H1 (cell line): ENCODE results near the gene CDK13. TPM values are rescaled to one million over a fixed set of nuclear protein-coding genes. Genes with fewer than 3 reads are reported as not detected.

Experiments
- CTCF ChIA-PET: fragments of 300-600 bp; sonication (Branson Sonifier 250); formaldehyde crosslinking; loops from one replicate; lab custom pipeline; 2021; ENCODE audit not compliant: partially characterized antibody; lab: Charles Lee
- POLR2A ChIA-PET: fragments of 300-600 bp; sonication (Branson Sonifier 250); formaldehyde crosslinking; loops from one replicate; lab custom pipeline; 2021; ENCODE audit warnings: inconsistent platforms; ENCODE audit not compliant: partially characterized antibody; lab: Charles Lee
- DNase-seq, 2 experiments: peaks; one replicate each; pipeline versions ENCODE4 v3.0.0 to v3.0.0-alpha.2; 2010 to 2022; ENCODE audit warnings: low spot score in 2 of 2, low read depth in 1 of 2, mixed read lengths in 1 of 2
- FAIRE-seq: peaks from 2 replicates; lab custom pipeline; 2011; peaks lifted over from hg19 to GRCh38; lab: Jason Lieb, UNC
- H2AFZ ChIP-seq: 2 replicates; pipeline ENCODE4 v1.8.1; 2012; ENCODE audit warnings: low read length, inconsistent platforms
- H2AK5ac ChIP-seq: 2 replicates; pipeline ENCODE4 v1.6.1; 2013; ENCODE audit warnings: low read depth, low read length
- H2BK120ac ChIP-seq: replicated peaks from 2 replicates; pipeline ENCODE3; 2013; ENCODE audit warnings: low read depth, low read length, inconsistent platforms
- H2BK12ac ChIP-seq: 2 replicates; pipeline ENCODE4 v1.6.1; 2013; ENCODE audit warnings: low read depth, low read length
- H2BK15ac ChIP-seq: 2 replicates; pipeline ENCODE4 v1.6.1; 2013; ENCODE audit warnings: low read length
- H2BK20ac ChIP-seq: 2 replicates; pipeline ENCODE4 v1.6.1; 2013; ENCODE audit warnings: low read length
- H2BK5ac ChIP-seq: 2 replicates; pipeline ENCODE4 v1.6.1; 2013; ENCODE audit warnings: low read depth, low read length
- H3K14ac ChIP-seq: 2 replicates; pipeline ENCODE4 v1.6.1; 2013; ENCODE audit warnings: inconsistent platforms; ENCODE audit not compliant: insufficient read length
- H3K18ac ChIP-seq: 2 replicates; pipeline ENCODE4 v1.6.1; 2013; ENCODE audit warnings: low read length; ENCODE audit errors: extremely low read depth
- H3K23ac ChIP-seq: 2 replicates; pipeline ENCODE4 v1.6.1; 2013; ENCODE audit warnings: inconsistent platforms; ENCODE audit not compliant: insufficient read length
- H3K23me2 ChIP-seq: 2 replicates; pipeline ENCODE4 v1.6.1; 2013; ENCODE audit warnings: low read depth, low read length
- H3K27ac ChIP-seq: 2 replicates; pipeline ENCODE4 v1.6.1; 2011; ENCODE audit warnings: low read depth, low read length, inconsistent platforms
- H3K27me3 ChIP-seq, 4 experiments: replicated peaks in 1 of 4; 1 replicate in 1 of 4; 2 replicates in 3 of 4; pipeline versions ENCODE4 v1.6.1 to v1.8.1; 2011 to 2013; ENCODE audit warnings: low read length in 3 of 4, mild to moderate bottlenecking in 3 of 4, inconsistent platforms in 2 of 4, mixed read lengths in 2 of 4, moderate library complexity in 1 of 4; ENCODE audit not compliant: control insufficient read depth in 3 of 4, insufficient read depth in 3 of 4; ENCODE audit errors: extremely low read depth in 1 of 4
- H3K36me3 ChIP-seq, 4 experiments: 2 replicates each; pipeline versions ENCODE4 v1.6.1 to v1.8.1; 2011 to 2013; ENCODE audit warnings: mild to moderate bottlenecking in 4 of 4, low read length in 3 of 4, moderate library complexity in 2 of 4, control low read depth in 1 of 4, inconsistent platforms in 1 of 4; ENCODE audit not compliant: insufficient read depth in 4 of 4, control insufficient read depth in 2 of 4
- H3K4ac ChIP-seq: replicated peaks from 2 replicates; pipeline ENCODE3; 2013; ENCODE audit warnings: low read length, low read depth, mixed read lengths, inconsistent platforms; ENCODE audit not compliant: insufficient read length
- H3K4me1 ChIP-seq, 4 experiments: replicated peaks in 1 of 4; 1 replicate in 1 of 4; 2 replicates in 3 of 4; pipeline versions ENCODE4 v1.6.1 to v1.8.1; 2011 to 2013; ENCODE audit warnings: low read length in 3 of 4, inconsistent platforms in 2 of 4, mixed read lengths in 1 of 4; ENCODE audit not compliant: insufficient read depth in 4 of 4, control insufficient read depth in 3 of 4
- H3K4me2 ChIP-seq, 2 experiments: 2 replicates each; pipeline versions ENCODE4 v1.6.1 to v1.8.1; 2011 to 2013; ENCODE audit warnings: low read depth in 2 of 2, low read length in 2 of 2, control low read depth in 1 of 2, inconsistent platforms in 1 of 2, mild to moderate bottlenecking in 1 of 2; ENCODE audit not compliant: insufficient read depth in 1 of 2
- H3K4me3 ChIP-seq, 4 experiments: fragments of 200-600, 300-600 bp in 1 of 4; sonication (generic), shearing (Covaris generic), sonication (Bioruptor Twin) in 1 of 4; 2 replicates each; pipeline versions ENCODE4 v1.5.1 to v1.8.1; 2011 to 2016; ENCODE audit warnings: low read length in 4 of 4, low read depth in 3 of 4, control low read depth in 2 of 4, inconsistent platforms in 2 of 4, mild to moderate bottlenecking in 2 of 4, mixed read lengths in 1 of 4, moderate library complexity in 1 of 4; ENCODE audit not compliant: insufficient read depth in 2 of 4; ENCODE audit errors: extremely low read depth in 1 of 4
- H3K56ac ChIP-seq: replicated peaks from 2 replicates; pipeline ENCODE3; 2013; ENCODE audit warnings: low read depth, mild to moderate bottlenecking, mixed read lengths, low read length, inconsistent platforms; ENCODE audit not compliant: insufficient read length
- H3K79me1 ChIP-seq: 2 replicates; pipeline ENCODE4 v1.6.1; 2013; ENCODE audit warnings: low read depth, low read length, control low read depth
- H3K79me2 ChIP-seq, 2 experiments: 2 replicates each; pipeline versions ENCODE4 v1.6.1 to v1.8.1; 2012 to 2013; ENCODE audit warnings: low read length in 2 of 2, mild to moderate bottlenecking in 2 of 2, inconsistent platforms in 1 of 2; ENCODE audit not compliant: insufficient read depth in 2 of 2, control insufficient read depth in 1 of 2
- H3K9ac ChIP-seq, 4 experiments: replicated peaks in 1 of 4; 1 replicate in 1 of 4; 2 replicates in 3 of 4; pipeline versions ENCODE4 v1.6.1 to v1.8.1; 2011 to 2013; ENCODE audit warnings: low read depth in 3 of 4, low read length in 3 of 4, control low read depth in 2 of 4, mild to moderate bottlenecking in 2 of 4, moderate library complexity in 2 of 4, inconsistent platforms in 1 of 4; ENCODE audit errors: extremely low read depth in 1 of 4
- H3K9me3 ChIP-seq, 2 experiments: 2 replicates each; pipeline versions ENCODE4 v1.6.1 to v1.8.1; 2012 to 2013; ENCODE audit warnings: mild to moderate bottlenecking in 2 of 2, moderate library complexity in 2 of 2, control low read depth in 1 of 2, inconsistent platforms in 1 of 2, low read depth in 1 of 2, low read length in 1 of 2, mixed read lengths in 1 of 2; ENCODE audit not compliant: insufficient read depth in 2 of 2
- H4K20me1 ChIP-seq, 2 experiments: replicated peaks in 1 of 2; 2 replicates each; pipeline versions ENCODE3 to v1.8.1; 2011 to 2013; ENCODE audit warnings: inconsistent platforms in 2 of 2, low read length in 2 of 2, mild to moderate bottlenecking in 1 of 2; ENCODE audit not compliant: insufficient read depth in 2 of 2, control insufficient read depth in 1 of 2
- H4K5ac ChIP-seq: 2 replicates; pipeline ENCODE4 v1.6.1; 2013; ENCODE audit warnings: low read length, low read depth, mixed read lengths, inconsistent platforms; ENCODE audit not compliant: insufficient read length
- H4K8ac ChIP-seq: 2 replicates; pipeline ENCODE4 v1.8.0; 2013; ENCODE audit warnings: mild to moderate bottlenecking, moderate library complexity, low read length, inconsistent platforms; ENCODE audit not compliant: insufficient read depth; ENCODE audit errors: extremely low read depth
- H4K91ac ChIP-seq: replicated peaks from 2 replicates; pipeline ENCODE3; 2013; ENCODE audit warnings: low read length, mixed read lengths, inconsistent platforms; ENCODE audit not compliant: insufficient read length
- BACH1 ChIP-seq: IDR thresholded peaks from 2 replicates; pipeline ENCODE4 v1.6.1; 2012; ENCODE audit warnings: low read length, improper control_type of control experiment
- BRCA1 ChIP-seq: IDR thresholded peaks from 2 replicates; pipeline ENCODE4 v1.6.1; 2012; ENCODE audit warnings: low read depth, low read length, improper control_type of control experiment
- CBX8 ChIP-seq: fragments of 300-800, 300-1000 bp; sonication (generic); IDR thresholded peaks from 2 replicates; pipeline ENCODE4 v1.7.1; 2016; ENCODE audit warnings: low read depth, low read length, borderline replicate concordance
- CREB1 ChIP-seq: IDR thresholded peaks from 2 replicates; pipeline ENCODE4 v1.6.1; 2012; ENCODE audit warnings: inconsistent platforms
- EP300 ChIP-seq, 2 experiments: IDR thresholded peaks; 1 replicate in 1 of 2; 2 replicates in 1 of 2; pipeline ENCODE4 v1.6.1; 2011 to 2012; ENCODE audit warnings: low read depth in 2 of 2, low read length in 2 of 2, mild to moderate bottlenecking in 2 of 2, borderline replicate concordance in 1 of 2, inconsistent platforms in 1 of 2, moderate library complexity in 1 of 2
- JUND ChIP-seq: IDR thresholded peaks from 2 replicates; pipeline ENCODE4 v1.6.1; 2011; ENCODE audit warnings: mild to moderate bottlenecking, improper control_type of control experiment, low read length
- KDM1A ChIP-seq: fragments of 200-600, 300-600 bp; sonication (generic); IDR thresholded peaks from 2 replicates; pipeline ENCODE4 v1.7.1; 2016; ENCODE audit warnings: mild to moderate bottlenecking, low read length, borderline replicate concordance
- KDM4A ChIP-seq: IDR thresholded peaks from one replicate; pipeline ENCODE4 v1.7.1; 2012; ENCODE audit warnings: low read depth, mild to moderate bottlenecking, moderate library complexity, low read length, inconsistent platforms; ENCODE audit not compliant: severe bottlenecking
- MAX ChIP-seq: IDR thresholded peaks from 2 replicates; pipeline ENCODE4 v1.6.1; 2012; ENCODE audit warnings: inconsistent platforms
- POLR2AphosphoS5 ChIP-seq: IDR thresholded peaks from 2 replicates; pipeline ENCODE4 v1.6.1; 2011; ENCODE audit warnings: low read depth, low read length
- RXRA ChIP-seq: IDR thresholded peaks from 2 replicates; pipeline ENCODE4 v1.6.1; 2011; ENCODE audit warnings: low read depth, mild to moderate bottlenecking, low read length, moderate library complexity; ENCODE audit not compliant: insufficient read depth
- SRF ChIP-seq: IDR thresholded peaks from 2 replicates; pipeline ENCODE4 v1.6.1; 2011; ENCODE audit warnings: mild to moderate bottlenecking, low read depth, low read length, moderate library complexity
- TAF1 ChIP-seq: IDR thresholded peaks from 2 replicates; pipeline ENCODE4 v1.6.1; 2011; ENCODE audit warnings: mild to moderate bottlenecking, low read depth, low read length
- YY1 ChIP-seq: IDR thresholded peaks from 2 replicates; pipeline ENCODE4 v1.6.1; 2011; ENCODE audit warnings: low read depth, mild to moderate bottlenecking, low read length
- WGBS, 2 experiments: shearing (Covaris generic) in 1 of 2; methylation state at CpG; one replicate each; pipeline versions ENCODE4 v1.1.6 to v1.1.7; 2013 to 2015; ENCODE audit warnings: low lambda C conversion rate in 2 of 2, mixed read lengths in 2 of 2, inconsistent platforms in 1 of 2, low coverage in 1 of 2, missing lambda C conversion rate in 1 of 2; ENCODE audit not compliant: insufficient replicate concordance in 2 of 2, insufficient coverage in 1 of 2, insufficient read length in 1 of 2; ENCODE audit errors: extremely low coverage in 1 of 2, missing lambda C conversion rate in 1 of 2; 5-methylcytosine and 5-hydroxymethylcytosine counted together
- polyA plus RNA-seq, 7 experiments: library from polyadenylated mRNA; depleted of rRNA in 3 of 7; stranded (reverse) in 5 of 7; unstranded in 2 of 7; fragments of >200 nt in 5 of 7; fragments of 200-250 nt in 2 of 7; gene quantifications; 1 replicate in 5 of 7; 2 replicates in 1 of 7; 4 replicates in 1 of 7; pipeline versions ENCODE4 v1.2.1 to v1.2.3, GENCODE V29; 2011 to 2013; ENCODE audit warnings: missing spikeins in 2 of 7, mixed read lengths in 2 of 7
- total RNA-seq: library from RNA; stranded (reverse); fragmentation: NEBNext Ultra II Directional; extraction: Animal tissue kit (Norgen Biotek cat#: 25700); gene quantifications from 2 replicates; pipeline ENCODE4 v1.2.1, GENCODE V29; 2021

The CDK13 gene
- total and polyA plus RNA-seq, 2 of the 8 experiments (the other 6 are each of a cell fraction or from before 2014, with no cell fraction given): 22.6 to 49.5 TPM

GRCh38 chr7:40122940-40123254, 172.8 kb downstream of the CDK13 start:
- H3K56ac ChIP-seq: no peak overlapping the region
- FAIRE-seq: no peak

More at GRCh38 chr7:40122940-40123254, 172.8 kb downstream of the CDK13 start:
- Histone ChIP-seq H2BK15ac (no peak overlapping the region), H3K4me2 (no peak overlapping the region), H2BK120ac (no peak overlapping the region), H2BK12ac (no peak overlapping the region), H2BK5ac (no peak overlapping the region), H3K9me3 (no peaks in the 10 kb centered on the region), H3K9ac (no peak overlapping the region), H4K20me1 (peaks cover 0 to 2% of the 10 kb centered on the region in 2 experiments)
- no peak for TF ChIP-seq BRCA1
- TF ChIP-seq POLR2AphosphoS5: no peak
- TF ChIP-seq CREB1: no peak
- TF ChIP-seq YY1: no peak
- TF ChIP-seq EP300 (IDR thresholded peaks at IDR 0.05; ENCODE audit: borderline replicate concordance in 1 of 2, low read depth in 2 of 2, low read length in 2 of 2): no peak
- TF ChIP-seq KDM4A: no peak
- no peak for TF ChIP-seq MAX
- no peak for TF ChIP-seq RXRA
- no peak for TF ChIP-seq CBX8
- TF ChIP-seq JUND: no peak
- TF ChIP-seq TAF1: no peak
- no peak for TF ChIP-seq KDM1A
- no peak for TF ChIP-seq SRF
- TF ChIP-seq BACH1: no peak
- TF ChIP-seq, all 59 proteins: peak for 0
- no peak overlapping the region for H3K14ac ChIP-seq
- no peak overlapping the region for H2BK20ac ChIP-seq
- H3K23ac ChIP-seq: no peak overlapping the region
- H3K4me3 ChIP-seq: no peak overlapping the region
- no peaks in the 10 kb centered on the region for H3K27me3 ChIP-seq
- no peak overlapping the region for H2AK5ac ChIP-seq
- H3K79me1 ChIP-seq: no peaks in the 10 kb centered on the region; the same call in 1 of the 2 replicates
- no peaks in the 10 kb centered on the region for H3K4me1 ChIP-seq
- POLR2A ChIA-PET: interaction anchor here (2.0 kb wide), 1 partner anchor 11 kb away, joined by 7 read pairs; the partner anchor contains the start of genes MPLKIP and SUGCT
- no peaks in the 10 kb centered on the region for H3K23me2 ChIP-seq
- H4K8ac ChIP-seq: no peak overlapping the region
- no peaks in the 10 kb centered on the region for H3K36me3 ChIP-seq
- CTCF ChIA-PET: interaction anchor here (1.1 to 1.4 kb wide), 2 partner anchors 12 to 70 kb away, joined by 3 read pairs; partner anchors contain the start of genes MPLKIP and SUGCT
- H3K27ac ChIP-seq: no peak overlapping the region
- DNase-seq: no peak
- no peak overlapping the region for H4K5ac ChIP-seq
- WGBS, 2 experiments: 85% methylated on average over 2 of the region's 2 CpGs; no CpG with 5 or more reads in 1 of the 2 experiments
- H2AFZ ChIP-seq: no peak overlapping the region
- H3K18ac ChIP-seq: no peak overlapping the region
- H3K4ac ChIP-seq: no peak overlapping the region
- 0 out of 4 replicates have a peak, but pooled peaks cover 0 to under 1% of the 10 kb centered on the region in 2 experiments for H3K79me2 ChIP-seq
- H4K91ac ChIP-seq: no peak overlapping the region
